Cardiac fibroblast (primary cell): ENCODE data around the gene DGKD.

Source experiments
- DNase-seq, 2 donors: peaks; one replicate each; pipeline versions ENCODE4 v3.0.0 to v3.0.0-alpha.2; 2010; ENCODE audit warnings: low read depth in 2 of 2
- H3K4me3 ChIP-seq, 2 donors: replicated peaks in 1 of 2; 1 replicate in 1 of 2; 2 replicates in 1 of 2; pipeline ENCODE4 v1.5.1; 2011; ENCODE audit warnings: low read depth in 2 of 2, low read length in 2 of 2, mild to moderate bottlenecking in 2 of 2, moderate library complexity in 1 of 2
- CTCF ChIP-seq: IDR thresholded peaks from one replicate; pipeline ENCODE4 v1.5.1; 2011; ENCODE audit warnings: low read depth, mild to moderate bottlenecking, low read length, inconsistent platforms

Gene DGKD

DNA sequence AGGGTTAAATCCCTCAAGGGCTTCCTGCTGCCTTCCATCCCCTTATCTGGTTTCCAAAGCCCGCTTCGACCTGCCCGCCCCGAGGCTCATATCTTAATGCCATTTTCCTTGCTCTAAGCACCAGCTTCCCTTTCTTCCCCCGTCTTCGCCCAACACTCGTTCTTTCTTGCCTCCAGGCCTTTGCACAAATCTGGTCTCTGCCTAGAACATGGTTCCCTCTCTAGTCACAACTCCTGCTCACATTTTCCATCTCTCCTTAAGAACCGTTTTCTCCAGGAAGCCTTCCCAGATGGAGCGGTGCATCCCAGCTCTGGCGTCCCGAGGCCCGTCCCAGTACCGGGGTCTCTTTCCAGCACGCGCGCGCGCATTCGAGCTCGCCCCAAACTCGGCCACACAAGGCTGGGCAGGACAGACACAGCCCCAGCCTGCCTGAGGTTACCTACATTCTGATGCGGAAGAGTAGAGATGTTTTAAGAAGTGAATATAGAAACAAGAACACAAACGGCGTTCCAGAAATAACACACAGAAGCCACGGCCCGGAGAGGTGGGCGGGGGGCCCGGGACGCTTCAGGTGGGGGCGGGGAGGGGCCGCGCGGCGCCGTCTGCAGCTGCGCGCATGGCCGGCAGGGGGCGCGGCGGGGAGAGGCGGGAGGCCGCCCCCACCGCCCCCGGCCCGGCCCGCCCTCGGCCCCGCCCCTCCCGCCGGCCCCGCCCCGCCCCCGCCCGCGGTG is at the start of gene DGKD:
Gene DGKD (plus strand): TSS at position 726 of the 731 bp plus-strand sequence. CDS start 25 bp downstream, outside the sequence.
- TF ChIP-seq CTCF = peak; percentile 14
- DNase-seq = peak; percentile 40 to 59
- peak within 1 kb of the TSS; percentile 72 to 75 for H3K4me3 ChIP-seq

DNA sequence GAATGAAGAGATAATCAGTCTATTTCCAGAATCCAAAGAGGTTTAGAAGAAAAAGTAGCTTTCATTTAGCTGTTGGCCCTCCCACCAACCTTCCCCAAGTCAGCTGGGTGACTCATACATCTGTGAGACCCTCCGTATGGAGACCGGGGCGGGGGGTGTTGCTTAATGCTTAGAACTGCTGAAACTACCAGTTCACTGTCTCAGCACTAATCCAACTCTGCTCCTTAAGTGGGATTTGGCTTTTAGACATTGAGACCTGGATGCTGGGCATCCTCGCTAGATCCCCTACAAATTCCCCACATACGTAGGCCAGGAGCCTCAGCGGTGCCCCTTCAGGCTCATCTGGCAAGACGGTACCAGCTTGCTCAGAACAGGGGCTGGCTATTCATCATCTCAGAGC is 46.7 kb upstream of the DGKD start, which contains the start of gene SAG:
Gene SAG (plus strand): TSS at position 252 of the 400 bp plus-strand sequence. CDS start 1,374 bp downstream, outside the sequence.
- no peak for DNase-seq
- TF ChIP-seq CTCF = no peak
- H3K4me3 ChIP-seq = no peak within 1 kb of the TSS

GRCh38 chr2:233311241-233311926 is 42.9 kb upstream of the DGKD start:
- H3K4me3 ChIP-seq = no peak overlapping the region
- TF ChIP-seq CTCF = no peak
- no peak for DNase-seq

DNA sequence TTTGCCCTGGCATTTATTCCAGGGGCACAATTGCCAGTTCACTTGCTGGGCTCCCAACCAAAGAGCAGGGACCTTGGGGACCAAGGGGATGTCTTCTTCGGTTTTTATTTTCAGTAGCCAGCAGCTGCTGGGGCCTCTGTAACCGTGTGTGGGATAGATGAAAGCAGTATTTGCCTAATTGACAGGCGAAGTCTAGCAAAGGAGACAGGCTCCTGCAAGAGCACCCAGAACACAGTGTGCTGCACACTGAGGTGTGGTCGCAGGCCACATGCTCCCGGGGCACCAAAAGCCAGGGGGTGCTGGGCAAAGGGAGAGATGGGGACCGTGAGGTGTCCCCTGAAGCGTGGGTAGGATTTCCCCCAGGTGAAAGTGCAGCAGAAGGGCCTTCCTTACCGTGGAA is 41.4 kb upstream of the DGKD start:
- TF ChIP-seq CTCF = no peak
- no peak for DNase-seq
- H3K4me3 ChIP-seq = no peak overlapping the region

DNA sequence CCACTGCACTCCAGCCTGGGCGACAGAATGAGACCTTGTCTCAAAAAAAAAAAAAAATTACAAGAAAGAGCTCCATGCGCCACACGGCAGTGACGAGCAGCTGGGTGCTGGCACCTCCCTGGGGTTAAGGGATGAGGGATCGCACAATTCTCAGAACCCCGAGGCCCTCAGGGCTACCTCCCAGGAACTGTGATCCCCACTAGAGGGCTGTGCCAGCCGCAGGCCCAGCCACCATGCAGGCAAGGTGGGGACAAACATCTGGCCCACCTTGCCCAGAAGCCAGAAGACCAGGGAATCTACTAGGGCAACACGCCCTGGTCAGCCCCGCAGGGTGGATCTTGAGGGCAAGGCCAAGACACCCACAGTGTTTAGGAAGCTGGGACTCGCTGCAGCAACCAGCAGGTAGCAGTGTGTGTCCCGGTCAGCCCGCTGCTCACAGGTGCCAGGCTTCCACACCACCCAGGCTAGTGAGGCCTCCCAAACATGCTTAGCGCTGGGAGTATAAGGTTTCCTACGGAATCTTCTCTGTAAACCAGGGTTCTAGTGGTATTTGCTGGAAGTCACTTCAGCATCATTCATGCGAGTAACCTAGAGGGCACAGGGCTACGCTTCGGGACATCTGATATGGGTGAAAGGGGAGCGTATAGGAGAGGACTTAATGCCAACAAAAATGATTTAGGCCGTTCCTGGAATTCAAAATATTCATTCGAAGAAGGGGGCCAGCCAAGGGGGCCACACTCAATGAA is 39.9 kb upstream of the DGKD start:
- no peak overlapping the region for H3K4me3 ChIP-seq
- no peak for DNase-seq
- no peak for TF ChIP-seq CTCF

GRCh38 chr2:233317196-233317943 is 36.9 kb upstream of the DGKD start:
- no peak for TF ChIP-seq CTCF
- H3K4me3 ChIP-seq = no peak overlapping the region
- DNase-seq = peak; percentile 3 to 19
